NCI-H82 (cell line): ENCODE measurements around the gene GPAM.
"Not testable (repeated sequence)": the region's sequence is repeated elsewhere in the genome, so short reads cannot be mapped to it uniquely, and the experiment has no call there.

Experiments used
- DNase-seq: peaks from one replicate; lab custom pipeline; 2025; lab: John Stamatoyannopoulos, UW

Gene GPAM

DNA sequence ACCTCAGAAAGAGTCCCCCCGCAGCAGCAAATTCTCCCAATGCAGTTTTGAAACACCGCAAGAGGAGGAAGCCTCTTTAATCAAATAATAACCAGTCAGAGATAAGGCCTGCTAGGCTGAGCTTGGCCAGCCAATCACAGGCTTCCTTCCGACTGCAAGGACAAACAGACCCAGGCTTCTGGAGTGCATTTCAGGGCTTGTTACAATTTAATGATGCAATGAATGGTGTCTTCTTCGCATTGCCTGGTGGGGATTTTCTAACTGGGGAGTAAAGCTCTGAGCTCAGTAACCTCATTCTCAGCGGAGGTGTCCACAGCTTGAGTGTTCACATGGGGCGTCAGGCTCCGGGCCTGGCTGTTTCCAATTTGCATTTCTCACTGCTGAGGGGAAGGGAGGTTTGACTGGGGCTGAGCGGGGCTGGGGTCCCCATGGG lies 31.8 kb upstream of the GPAM start:
- peak; percentile 5 for DNase-seq

DNA sequence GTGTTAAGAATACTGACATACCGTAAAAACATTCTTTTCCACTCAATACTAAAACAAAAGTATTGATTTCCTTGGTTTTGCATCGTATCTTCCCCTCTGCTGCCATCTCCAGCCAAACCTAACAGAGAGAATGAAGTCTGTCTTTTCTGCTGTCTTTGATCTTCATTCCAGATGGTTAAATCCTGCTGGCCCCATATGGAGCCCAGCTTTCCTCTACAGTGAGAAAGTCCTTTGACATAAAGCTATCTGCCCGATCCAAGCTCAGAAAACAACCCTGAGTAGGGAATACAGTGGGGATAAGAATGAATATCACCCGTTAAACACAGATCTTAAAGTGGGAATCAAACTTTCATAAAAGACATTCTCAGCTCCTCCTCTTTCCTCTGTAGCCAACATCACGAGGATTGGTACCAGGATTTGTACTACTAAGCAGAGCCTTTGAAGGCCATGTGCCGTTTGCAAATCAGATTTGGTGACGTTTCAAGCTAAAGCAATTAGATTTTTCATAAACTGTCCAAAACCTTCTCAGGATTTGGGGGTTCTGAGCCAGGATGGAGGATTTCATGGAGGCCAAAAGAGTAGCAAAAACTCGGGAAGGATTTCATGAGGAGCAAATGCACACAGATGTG lies 30.8 kb upstream of the GPAM start:
- peak; percentile 63 for DNase-seq

DNA sequence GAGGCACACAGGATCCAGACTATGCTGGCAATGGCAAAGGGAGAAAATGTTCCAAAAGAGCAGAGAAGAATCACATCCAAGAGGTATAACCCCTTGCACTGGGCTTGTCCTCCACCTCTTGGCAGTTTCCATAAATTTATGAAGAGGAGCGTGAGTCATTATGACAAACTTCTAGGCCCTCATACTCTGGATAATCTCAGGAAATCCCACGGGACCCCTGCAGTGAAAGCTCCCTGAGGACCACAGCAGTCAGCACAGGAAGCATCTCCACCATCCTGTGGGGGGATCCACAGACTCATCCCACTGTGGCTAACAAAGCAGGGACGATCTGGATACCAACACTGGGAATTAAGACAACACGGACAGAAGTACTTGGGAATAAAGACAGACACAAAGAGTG lies 30.3 kb upstream of the GPAM start:
- peak; percentile 7 for DNase-seq

DNA sequence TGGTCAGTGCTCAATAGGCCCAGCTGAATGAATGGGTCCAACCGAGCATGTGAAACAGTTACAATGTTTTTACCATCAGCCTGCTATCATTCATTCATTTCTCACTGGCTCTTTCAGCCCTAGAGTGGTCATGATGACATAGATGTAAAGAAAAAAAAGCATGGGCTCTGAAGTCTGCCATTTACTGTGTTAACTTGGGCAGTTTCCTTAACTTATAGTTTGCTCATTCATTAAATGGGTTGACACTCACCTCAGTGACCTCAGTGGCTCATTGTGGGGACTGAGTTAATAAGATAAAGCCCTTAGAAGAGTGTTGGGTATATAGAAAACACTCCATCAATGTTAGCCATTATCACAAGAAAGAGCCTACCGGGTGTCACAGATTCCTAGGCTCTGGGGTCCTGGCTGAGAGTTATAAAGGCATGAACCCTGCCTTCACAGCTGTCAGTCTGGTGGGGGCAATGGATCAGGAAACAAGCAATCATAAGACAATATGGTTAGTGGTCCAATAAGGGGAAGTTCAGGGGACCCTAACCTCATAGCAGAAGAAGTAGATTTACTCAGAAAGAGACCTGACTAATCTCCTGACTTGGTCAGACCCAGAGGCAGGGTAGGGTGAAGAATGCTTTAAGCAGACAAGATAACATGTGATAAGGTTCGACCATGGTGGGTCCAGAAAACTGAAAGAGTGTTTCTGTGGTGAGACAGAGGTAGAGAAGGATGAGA lies 29.7 kb upstream of the GPAM start:
- DNase-seq: no peak

DNA sequence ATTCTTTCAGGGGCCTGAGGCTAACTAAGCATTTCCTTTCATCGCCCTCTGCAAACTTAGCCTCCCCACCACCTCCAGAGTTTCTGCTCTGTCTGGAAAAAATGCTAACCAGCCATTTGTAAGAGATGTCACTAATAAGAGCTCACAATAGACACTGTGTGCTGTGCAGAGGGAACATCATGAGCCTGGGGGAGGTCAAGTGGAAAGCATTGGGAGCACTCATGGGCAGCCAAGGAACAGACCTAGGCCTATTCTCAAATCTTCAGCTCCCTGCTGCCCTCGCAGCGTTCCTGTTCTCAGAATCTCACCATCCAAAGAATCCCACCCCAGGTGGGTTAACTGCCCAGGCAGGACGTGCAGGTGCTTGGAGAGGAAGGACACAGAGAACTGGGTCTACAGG lies 27.1 kb upstream of the GPAM start:
- no peak for DNase-seq

DNA sequence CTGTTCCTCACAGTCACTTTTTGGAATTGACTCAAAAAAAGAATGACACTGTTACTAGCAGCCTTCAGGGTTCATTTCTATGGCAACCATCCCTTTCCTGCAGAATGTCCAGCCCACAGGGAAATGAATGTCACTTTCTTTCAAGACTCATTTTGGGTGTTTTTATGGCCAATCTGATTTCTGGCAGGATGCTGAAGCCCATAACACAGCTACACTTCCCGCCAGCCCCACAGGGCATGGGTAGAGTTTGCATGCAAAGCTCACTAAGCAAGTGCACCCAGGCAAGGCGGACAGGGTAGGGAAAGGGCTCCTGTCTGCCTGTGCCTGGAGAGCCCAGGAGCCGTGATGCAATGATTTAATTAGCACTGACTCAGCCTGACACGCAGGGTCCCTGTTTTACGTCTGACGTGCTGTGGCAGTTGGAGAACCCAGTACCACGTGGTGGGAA lies 26.1 kb upstream of the GPAM start:
- no peak for DNase-seq

DNA sequence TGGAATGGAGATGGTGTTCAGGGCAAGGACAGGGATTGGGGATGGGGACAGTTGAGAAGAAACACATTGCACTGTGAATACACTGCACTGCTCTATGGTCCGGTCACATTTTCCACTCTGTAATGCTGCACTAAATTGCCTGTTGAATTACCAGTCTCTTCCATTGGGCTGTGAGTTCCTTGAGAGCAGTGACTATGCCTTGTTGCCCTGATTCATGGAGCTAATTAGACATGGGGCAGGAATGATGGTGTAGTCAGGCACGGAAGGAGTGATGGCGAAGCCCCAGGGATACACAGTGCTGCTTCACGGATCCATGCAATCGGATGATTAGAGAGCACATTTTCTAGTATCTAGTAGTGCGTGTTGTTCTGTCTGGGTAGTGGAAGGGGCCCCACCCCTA lies 25.4 kb upstream of the GPAM start:
- DNase-seq: no peak

DNA sequence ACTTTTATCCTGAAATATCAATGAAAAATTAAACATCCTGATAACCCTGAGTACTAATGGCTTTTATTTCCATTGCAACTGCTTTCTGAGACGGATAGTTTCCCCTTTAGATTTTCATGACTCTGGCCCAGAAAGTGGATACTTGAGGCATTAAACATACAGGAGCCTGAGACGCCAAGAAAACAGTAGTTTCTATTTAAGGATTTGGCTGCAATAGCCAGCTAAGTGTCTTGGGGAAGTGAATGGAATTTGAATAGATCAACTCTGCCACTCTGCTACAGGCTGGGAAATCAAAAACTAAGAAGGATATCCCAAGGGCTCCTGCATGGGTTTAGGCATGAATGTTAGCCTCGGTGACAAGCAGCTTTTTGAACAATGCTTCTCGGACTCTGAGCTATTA lies 24.7 kb upstream of the GPAM start:
- no peak for DNase-seq

DNA sequence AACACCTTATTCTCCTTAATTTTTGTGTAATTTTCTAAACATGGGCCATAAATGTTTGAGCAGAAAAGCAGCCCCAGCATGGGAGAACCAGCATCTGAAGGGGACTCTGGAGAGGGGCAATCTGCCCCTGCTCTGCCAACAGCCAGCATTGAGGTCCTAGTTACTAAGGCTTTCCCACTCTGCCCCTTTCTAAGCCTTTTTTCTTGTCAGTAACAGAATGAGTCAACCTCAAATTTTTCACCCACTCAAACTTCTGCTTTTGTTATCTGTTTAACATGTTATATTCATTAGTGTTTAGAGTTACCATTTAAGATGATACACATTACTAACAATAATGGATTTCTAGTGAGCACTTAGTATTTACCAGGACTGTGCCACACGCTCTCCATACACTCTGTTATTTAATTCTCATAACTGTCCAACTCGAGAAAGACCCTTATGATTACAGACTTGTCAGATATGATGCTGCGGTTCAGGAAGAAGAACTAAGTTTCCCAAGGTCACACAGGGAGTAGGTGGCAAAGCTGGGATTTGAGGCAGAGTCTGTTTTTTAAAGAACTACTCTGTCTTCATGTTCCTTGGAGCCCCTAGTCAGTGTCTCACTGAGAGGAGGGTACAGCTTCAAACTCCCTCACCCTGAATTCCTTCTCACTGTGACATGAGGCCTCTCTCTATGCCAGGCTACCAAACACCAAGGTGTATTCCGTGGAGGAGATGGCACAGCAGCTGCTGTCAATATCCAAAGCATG lies 19.9 kb upstream of the GPAM start:
- no peak for DNase-seq

DNA sequence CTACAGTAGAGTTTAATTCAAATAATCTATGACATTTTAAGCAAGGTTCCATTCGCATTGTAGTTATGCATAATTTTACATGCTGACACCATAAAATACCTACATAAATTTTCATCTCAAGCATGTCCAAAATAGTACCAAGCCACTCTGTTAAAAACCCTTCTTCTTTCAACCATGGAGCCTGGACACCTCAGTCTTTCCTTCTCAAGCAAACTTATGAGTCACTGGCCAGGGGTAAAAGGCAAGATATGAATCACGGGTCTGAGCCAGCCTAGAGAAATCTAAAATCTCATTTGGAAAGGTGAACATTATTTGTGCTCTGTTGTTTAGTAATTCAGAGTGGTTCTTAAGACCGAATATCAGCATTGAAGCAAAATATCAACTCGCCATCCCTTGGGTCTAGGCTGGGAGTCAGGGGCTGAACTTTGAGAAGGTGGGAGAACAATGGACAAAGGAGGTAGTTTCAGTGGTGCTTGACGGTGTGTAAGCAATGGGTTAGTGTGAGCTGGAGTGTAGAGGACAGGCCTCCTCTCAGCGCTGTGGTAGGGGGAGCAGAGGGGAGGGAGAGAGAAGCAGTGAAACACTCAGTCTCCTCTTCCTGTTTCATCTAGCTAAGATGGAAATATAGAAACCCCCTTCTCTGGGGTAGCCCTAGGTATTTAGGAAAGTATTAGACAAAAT lies 19.1 kb upstream of the GPAM start:
- DNase-seq: no peak

DNA sequence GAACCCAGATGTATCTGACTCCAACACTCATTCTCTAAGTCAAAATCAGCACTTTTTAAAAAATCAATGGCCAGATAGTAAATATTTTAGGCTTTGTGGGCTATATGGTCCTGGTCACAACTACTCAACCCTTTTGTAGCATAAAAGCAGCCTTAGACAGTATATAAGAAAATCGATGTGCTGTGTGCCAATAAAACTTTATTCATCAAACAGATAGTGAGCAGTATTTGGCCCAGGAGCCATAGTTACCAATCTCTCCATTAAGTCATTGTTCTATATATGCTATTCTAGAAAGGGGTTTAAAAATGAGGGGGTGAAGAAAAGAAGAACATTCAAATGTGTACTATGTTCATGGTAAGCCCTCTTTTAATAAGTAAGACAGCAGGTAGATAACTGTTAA lies 18.5 kb upstream of the GPAM start:
- no peak for DNase-seq

DNA sequence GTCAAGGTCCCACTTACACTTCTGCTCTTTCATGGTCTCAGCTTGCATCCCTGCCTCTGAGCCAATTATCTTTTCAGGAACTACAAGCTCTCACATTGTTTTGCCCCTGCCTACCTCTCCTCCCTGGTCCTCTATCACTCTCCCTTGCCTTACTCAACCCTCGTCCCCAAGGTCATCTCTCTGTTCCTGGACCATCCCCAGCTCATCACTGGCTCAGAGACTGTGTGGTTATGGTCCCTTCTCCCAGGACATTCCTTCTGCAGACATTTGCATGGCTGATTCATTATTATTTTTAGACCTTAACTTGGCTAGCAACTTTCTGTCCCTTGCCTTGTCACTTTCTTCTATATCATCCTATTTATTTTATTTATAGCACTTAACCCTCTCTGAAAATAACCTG lies 17.8 kb upstream of the GPAM start:
- DNase-seq: no peak

DNA sequence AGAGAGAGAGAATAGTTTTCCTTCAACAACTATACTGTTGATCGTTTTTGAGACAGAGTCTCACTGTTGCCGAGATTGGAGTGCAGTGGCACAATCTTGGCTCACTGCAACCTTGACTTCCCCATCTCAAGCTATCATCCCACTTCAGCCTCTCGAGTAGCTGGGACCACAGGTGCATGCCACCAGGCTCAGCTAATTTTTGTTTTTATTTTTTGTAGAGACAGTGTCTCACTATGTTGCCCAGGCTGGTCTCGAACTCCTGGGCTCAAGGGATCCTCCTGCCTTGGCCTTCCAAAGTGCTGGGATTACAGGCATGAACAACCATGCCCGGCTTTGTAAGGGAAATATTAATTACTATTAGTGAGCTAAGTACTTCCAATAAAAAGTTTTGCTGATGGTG lies 16.7 kb upstream of the GPAM start:
- DNase-seq: not testable (repeated sequence)

DNA sequence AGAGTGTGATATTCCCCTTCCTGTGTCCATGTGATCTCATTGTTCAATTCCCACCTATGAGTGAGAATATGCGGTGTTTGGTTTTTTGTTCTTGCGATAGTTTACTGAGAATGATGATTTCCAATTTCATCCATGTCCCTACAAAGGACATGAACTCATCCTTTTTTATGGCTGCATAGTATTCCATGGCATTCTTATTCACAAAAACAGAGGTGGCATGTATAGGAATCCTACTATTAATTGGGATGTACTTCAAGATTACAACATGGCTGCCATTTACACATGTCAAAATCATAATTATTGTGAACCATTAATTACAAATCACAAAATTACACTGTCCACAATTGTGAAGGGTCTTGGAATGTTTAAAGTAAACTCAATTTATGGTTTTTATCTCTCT lies 14.1 kb upstream of the GPAM start:
- DNase-seq: not testable (repeated sequence)

DNA sequence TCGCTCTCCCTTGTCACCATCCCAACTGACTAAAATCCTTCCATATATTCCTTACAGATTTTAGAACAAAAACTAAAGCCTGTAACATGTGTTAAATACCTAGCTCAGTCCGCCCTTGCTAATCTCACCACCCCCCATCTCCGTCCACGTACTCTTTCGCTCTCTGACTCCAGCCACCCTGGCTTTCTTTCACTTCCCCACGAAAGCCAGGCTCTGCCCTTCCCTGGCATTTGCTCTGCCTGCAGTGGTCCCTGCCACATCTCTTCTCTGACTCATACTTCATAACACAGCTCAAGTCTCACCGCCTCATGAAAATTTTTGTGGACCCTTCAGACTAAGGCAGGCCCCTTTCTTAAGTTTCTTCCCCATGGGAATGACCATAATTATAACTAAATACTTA lies 11.7 kb upstream of the GPAM start:
- no peak for DNase-seq

DNA sequence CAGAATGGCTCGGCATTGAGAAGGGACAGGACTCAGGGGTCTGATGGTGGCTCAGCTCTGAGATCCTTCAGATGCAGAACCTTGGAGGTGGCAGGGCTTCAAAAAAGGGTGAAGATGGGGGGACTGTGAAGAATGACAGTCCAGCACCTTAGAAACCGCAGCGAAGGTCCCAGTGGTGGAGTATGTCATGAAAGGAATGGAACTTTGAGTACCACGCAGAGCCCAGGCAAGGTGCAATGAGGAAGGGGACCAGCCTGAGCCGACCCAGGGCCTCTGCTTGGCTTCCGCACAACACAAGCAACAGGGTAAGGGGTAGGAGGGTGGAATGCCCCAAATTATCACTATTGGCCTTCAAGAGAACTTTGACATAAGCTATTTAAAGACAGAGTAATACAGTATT lies 8.2 kb upstream of the GPAM start:
- DNase-seq: no peak

DNA sequence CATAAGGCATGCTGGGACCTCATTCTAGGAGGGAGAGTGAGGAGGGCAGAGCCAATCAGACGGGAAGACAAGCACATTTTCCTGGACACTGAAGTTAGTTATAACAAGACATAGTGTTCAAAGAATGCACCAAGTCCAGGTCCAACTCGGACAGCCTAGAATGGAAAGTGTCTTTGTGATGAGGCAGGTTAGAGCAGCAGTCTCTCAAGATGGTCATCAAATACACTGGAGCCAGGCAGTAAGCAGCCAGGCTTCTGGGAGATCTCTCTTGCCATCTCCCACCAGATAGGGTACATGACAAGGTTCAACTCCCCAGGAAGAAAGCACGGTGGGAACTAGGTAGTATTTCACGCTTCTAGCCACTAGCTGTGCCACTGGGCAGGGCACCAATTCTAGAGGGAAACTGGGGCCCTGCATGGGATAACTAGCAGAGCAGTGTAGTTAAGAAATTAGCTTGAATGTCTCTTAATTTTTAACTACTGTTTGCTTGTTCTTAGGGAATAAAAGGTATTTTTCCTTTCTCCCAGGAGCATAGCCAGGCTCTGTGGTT lies 7.6 kb upstream of the GPAM start:
- no peak for DNase-seq

DNA sequence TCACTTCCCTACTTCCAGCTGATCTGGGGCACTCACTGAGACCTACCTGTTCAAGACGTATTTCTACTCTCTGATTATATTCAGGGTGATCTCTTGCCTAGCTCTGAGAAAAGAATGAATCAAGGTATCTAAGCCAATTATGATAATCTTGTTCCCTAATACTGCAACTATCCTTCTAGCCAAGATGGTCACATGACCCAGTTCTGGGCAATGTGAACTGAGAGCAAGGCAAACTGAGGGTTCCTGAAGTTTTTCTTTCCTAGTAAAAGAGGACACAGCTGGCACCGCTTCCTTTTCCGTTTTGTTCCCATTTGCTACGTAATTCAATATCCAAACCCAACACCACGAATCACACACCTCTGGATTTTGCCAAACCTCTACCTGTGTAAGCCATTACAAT lies 5.9 kb upstream of the GPAM start:
- peak; percentile 80 for DNase-seq

DNA sequence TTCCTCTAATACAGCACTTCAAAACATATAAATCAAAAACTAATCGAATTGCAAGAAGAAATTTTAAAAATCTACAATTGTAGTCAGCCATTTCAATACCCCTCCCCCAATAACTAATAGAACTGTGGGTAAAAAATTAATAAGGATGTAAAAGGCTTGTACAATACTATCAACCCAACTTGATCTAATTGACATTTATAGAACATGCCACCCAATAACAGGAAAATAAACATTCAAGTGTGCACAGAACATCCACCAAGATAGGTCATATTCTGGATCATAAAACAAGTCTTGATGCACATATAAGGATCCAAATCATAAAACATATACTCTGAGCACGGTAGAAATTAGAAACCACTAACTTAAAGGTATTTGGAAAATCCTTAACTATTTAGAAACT lies 4.0 kb upstream of the GPAM start:
- DNase-seq: no peak

DNA sequence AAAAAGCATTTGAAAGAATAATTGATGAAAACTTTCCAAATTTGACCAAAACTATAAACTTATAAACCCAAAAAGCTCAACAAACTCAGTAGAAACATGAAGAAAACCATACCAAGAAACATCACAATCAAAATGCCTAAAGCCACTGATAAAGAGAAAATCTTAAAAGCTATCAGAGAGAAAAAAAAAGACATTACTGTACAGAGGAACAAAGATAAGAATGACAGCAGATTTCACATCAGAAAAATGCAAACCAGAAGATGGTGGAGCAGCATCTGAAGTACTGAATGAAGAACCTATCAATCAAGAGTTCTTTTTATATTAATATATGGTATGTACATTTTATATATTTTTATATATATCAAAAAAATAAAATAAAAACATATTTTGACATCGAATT lies 2.4 kb upstream of the GPAM start:
- DNase-seq: no peak

DNA sequence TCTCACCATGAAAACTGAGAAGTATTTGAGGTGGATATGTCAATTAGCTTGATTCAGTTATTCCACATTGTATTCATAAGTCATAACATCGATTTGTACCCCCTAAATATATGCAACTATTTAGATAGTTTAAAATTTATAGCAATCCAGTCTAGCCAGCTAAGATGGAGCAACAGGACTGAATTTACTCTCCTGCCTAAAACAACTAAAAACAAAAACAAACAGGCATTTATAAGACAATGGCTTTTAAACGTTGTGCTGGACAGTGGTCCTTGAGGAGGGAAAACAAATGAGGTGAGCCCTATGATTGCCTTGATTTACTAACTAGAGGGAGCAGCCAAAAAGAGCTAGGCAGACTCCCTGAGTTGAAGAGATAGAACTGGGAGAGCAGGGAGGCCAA lies 814 bp upstream of the GPAM start:
- DNase-seq: no peak

DNA sequence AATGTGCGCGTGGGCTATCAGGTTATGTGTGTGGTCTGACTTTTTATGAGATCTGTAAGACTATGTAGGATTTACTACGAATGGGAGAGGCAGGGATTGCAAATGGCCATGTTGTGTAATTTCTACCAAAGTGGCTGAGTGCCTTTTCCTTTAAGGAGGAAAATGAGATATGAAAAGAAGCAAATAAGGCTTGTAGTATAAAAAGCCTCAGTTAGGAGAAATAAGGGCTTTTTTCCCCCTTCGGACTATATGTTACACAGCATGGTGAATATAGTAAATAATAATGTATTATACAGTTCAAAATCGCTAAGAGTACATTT lies 447 bp upstream of the GPAM start:
- no peak for DNase-seq
